HG02642 (cell line): ENCODE data around the gene HOGA1.
"Not testable (repeated sequence)": the region's sequence is repeated elsewhere in the genome, so short reads cannot be mapped to it uniquely, and the experiment has no call there.

ENCODE experiments used
- ATAC-seq: cut with Tn5 transposase; IDR thresholded peaks from one replicate; pipeline ENCODE4 v1.9.1; 2021; ENCODE audit warnings: mild to moderate bottlenecking; ENCODE audit not compliant: unreplicated experiment, poor library complexity

The HOGA1 gene

GRCh38 chr10:97601268-97602215, 17.4 kb downstream of the HOGA1 start:
- ATAC-seq, result no peak

GRCh38 chr10:97607095-97607636, 23.0 kb downstream of the HOGA1 start:
- ATAC-seq, result no peak

- ATAC-seq, result no peak
Measured at GRCh38 chr10:97608991-97609561, 24.9 kb downstream of the HOGA1 start.

DNA sequence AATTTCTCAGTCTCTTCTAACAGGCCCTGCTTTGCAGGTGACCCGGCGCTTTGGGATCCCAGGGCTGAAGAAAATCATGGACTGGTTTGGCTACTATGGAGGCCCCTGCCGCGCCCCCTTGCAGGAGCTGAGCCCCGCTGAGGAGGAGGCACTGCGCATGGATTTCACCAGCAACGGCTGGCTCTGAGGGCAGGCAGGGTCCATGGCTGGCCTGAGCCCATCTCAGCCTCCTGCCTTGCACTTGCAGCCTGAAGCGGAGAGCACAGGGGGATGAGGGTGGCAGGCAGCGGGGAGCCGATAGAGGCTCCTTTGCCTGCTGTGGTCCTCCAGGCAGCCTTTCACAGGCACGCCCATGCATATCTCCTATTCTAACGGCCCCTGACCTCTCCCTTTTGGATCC, 27.3 kb downstream of the HOGA1 start:
- no peak for ATAC-seq

GRCh38 chr10:97612386-97612785, 28.2 kb downstream of the HOGA1 start:
- no peak for ATAC-seq

GRCh38 chr10:97618285-97618684, 34.1 kb downstream of the HOGA1 start:
- ATAC-seq, result no peak

- no peak for ATAC-seq
Measured at GRCh38 chr10:97618733-97619132, 34.5 kb downstream of the HOGA1 start.

- ATAC-seq, result no peak
Measured at GRCh38 chr10:97623277-97623676, 39.1 kb downstream of the HOGA1 start.

DNA sequence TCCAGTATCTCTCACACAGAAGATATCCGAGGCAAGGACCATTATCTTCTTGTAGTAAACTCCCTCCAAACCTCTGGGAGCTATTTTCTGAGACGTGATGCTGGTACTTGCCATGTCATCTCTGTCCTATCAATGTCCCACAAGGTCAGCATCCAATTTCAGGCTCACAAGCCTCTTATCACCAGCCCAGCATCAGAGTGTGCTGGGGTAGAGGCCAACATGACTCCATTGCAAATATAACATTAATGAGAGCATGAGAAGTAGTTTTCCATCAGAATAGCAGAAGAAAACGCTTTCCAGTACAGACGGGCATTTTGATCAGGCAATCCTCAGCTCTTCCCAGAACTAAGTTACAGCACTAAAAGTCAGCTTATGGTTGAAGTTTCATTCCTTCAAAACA, 43.5 kb downstream of the HOGA1 start:
- ATAC-seq, result no peak

DNA sequence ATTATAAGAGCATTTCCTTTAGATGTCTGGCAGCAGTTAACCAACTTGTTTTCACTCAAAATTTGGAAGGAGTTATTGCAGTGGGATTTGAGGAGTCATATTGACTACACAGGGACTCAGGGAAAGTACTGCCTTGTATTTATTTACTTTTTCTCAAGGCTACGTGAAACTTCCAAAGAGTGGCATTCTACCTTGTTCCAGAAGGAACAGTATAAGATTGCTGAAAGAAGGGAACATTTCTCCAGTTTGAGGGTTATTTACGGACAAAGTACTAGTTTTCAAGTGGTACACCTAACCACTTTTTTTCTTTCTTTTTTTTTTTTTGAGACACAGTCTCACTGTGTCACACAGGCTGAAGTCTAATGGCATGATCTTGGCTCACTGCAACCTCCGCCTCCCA, 44.0 kb downstream of the HOGA1 start:
- ATAC-seq, result no peak

DNA sequence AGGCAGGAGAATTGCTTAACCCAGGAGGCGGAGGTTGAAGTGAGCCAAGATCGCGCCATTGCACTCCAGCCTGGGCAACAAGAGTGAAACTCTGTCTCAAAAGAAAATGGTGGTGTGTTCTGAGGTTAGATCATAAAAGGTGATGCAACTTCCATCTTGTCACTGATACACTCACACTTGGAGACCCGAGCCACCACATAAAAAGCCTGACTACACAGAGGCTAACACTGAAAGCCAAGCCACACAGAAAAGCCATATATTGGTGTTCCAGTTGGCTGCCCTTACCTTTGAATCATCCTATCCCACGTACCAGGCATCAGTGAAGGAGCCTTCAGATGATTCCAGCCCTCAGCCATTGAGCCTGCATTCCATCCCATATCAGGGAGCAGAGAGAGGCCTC, 45.1 kb downstream of the HOGA1 start:
- ATAC-seq, result no peak

GRCh38 chr10:97631098-97631497, 46.9 kb downstream of the HOGA1 start:
- ATAC-seq, result no peak

DNA sequence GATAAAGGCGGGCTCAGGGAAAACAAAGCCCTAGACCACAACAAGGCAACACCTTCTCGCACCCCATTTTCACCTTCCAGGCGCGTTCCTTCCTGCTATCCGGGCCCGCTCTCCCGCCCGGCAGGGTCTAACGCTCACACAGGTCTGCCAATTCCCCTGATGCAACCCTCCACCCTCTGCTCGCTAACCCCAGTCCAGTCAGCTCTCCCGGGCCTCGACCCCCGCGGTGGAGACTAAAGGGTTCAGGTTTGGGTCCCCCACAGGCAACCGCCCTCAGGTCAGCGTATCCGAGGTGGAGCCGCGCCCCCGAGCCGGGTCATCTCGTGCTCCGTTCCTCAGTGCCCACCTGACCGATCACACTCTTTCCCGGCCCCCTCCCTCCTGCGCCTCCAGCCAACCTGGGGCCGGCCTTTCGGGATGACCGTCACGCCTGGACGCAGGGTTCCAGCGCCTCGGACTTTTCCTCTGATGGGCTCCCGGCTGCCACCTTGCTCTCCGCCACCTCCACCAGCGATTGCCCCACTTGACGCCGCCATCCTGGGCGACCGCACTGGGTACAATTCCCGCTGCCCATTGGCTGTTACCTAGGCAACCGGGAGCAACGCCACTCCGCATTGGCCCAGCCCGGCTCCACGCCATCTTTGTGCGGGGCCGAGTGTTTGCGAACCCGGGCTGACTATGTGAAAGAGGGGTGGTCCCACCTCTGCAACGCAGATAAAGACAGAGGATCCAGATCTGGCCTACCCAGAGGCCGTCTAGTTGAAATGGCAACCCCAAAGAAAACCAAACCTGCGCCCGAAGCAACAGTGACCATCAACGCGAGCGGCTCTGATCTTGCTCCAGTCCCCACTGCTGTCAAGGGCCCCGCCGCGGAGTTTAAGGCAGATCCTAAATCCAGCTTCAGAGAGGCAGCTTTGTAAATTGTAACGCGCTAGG, 49.0 kb downstream of the HOGA1 start, which contains the start of gene MORN4:
Gene MORN4 (minus strand): TSS at position 552 of the 936 bp plus-strand sequence. CDS start 13,847 bp downstream, outside the sequence.
- peak; percentile 100 for ATAC-seq

GRCh38 chr10:97633921-97634320, 49.7 kb downstream of the HOGA1 start:
- ATAC-seq, result no peak

DNA sequence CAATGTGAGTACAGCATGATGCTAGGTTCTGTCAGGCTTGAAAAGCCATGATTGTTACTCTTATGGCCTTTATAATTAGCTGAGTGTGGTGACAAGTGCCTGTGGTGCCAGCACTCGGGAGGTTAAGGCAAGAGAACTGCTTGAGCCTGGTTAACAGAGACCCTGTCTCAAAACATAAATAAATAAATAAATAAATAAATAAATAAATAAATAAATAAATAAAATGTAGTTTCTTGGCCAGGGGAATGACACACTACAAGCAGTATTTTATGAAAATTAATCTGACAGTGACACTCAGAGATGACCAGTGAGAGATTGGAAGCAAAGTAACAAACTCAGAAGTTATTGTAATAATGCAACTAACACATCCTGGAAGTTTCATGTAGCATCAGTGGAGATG, 51.4 kb downstream of the HOGA1 start:
- no peak for ATAC-seq

DNA sequence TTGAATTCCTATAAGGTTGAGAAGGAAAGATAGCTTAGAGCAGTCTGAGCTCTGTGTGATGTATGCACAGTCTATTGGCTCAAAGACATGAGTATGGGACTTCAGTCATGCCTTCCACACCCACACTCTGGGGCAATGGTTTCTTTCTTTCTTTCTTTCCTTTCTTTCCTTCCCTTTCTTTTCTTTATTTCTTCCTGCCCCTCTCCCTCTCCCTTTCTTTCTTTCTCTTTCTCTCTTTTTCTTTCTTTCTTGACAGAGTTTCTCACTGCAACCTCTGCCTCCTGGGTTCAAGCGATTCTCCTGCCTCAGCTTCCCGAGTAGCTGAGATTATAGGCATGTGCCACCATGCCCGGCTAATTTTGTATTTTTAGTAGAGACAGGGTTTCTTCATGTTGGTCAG, 54.9 kb downstream of the HOGA1 start:
- not testable (repeated sequence) for ATAC-seq

- ATAC-seq, result peak; percentile 99
Measured at GRCh38 chr10:97640174-97640867, 56.1 kb downstream of the HOGA1 start, which contains the start of gene PI4K2A. Gene PI4K2A, plus strand, starts transcription at chr10:97640671. Its CDS starts 72 bp downstream, at chr10:97640743.

DNA sequence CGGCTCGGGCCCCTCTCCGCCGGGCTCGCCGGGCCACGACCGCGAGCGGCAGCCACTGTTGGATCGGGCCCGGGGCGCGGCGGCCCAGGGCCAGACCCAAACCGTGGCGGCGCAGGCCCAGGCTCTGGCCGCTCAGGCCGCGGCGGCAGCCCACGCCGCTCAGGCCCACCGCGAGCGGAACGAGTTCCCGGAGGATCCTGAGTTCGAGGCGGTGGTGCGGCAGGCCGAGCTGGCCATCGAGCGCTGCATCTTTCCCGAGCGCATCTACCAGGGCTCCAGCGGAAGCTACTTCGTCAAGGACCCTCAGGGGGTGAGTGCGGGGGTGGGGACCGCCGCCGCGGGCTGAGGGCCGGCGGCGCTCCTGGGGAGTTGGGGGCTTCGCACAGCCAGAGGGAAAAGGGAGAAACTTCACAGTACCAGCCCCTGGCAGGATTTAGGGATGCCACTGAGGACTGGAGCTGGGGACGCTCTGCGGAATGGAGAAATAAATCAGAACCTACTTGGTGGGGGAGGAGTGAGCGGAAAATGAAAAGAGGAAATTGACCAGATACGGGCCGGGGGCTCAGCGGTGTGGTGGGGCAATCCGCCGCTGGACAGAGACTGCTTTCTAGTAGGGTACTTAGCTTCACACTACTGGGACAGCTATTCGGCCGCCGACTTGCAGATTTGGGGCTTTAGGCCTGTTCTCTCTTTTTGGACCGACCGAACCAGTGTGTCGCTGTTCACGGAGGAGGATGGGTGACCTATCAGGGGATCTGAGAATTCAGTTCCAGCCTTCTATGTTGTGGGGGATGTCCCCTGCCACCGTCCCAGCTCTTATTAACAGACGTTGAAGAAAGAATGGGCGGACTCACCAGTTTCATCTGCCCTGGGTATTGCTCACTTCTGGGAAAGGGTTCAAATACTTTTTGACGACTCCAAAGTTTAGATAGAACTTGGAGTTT, 57.0 kb downstream of the HOGA1 start:
- no peak for ATAC-seq
